ENCODE measurements around the gene EDEM1. TPM values are rescaled to one million over a fixed set of nuclear protein-coding genes. Genes with fewer than 3 reads are reported as not detected.

The EDEM1 gene
- total and polyA plus RNA-seq, 8 donors = 6.0 to 37.9 (median 28.0) TPM

GRCh38 chr3:5217824-5218595, 30.5 kb downstream of the EDEM1 start:
- ATAC-seq = peak in 2 of 4 donors; percentile 11 to 34
- Histone ChIP-seq H3K27ac (no peak overlapping the region), H3K27me3 (no peaks in the 10 kb centered on the region), H3K4me1 (no peaks in the 10 kb centered on the region), H3K36me3 (peaks cover 0 to 49% (median 25%) of the 10 kb centered on the region in 3 donors), H3K4me3 (no peak overlapping the region), H3K9me3 (no peaks in the 10 kb centered on the region)
- peak in 1 of 6 donors; percentile 14 for DNase-seq
- intact Hi-C loops (cut with DNase I) = no loop called here
- FAIRE-seq = no peak
- 70 to 75% methylated on average over 9 of the region's 9 CpGs for WGBS, 2 donors
- TF ChIP-seq CTCF (IDR thresholded peaks at IDR 0.05) = no peak

GRCh38 chr3:5218815-5219214, 31.3 kb downstream of the EDEM1 start:
- Histone ChIP-seq H3K4me1 (no peaks in the 10 kb centered on the region), H3K27me3 (no peaks in the 10 kb centered on the region), H3K36me3 (peaks cover 0 to 41% (median 25%) of the 10 kb centered on the region in 3 donors), H3K27ac (no peak overlapping the region), H3K4me3 (no peak overlapping the region), H3K9me3 (no peaks in the 10 kb centered on the region)
- no peak for TF ChIP-seq CTCF (IDR thresholded peaks at IDR 0.05)
- intact Hi-C loops (cut with DNase I) = no loop called here
- 84 to 86% methylated on average over 5 of the region's 5 CpGs for WGBS, 2 donors
- FAIRE-seq = no peak
- no peak for DNase-seq
- ATAC-seq = no peak

GRCh38 chr3:5219216-5219615, 31.7 kb downstream of the EDEM1 start:
- WGBS, 2 donors = 86 to 92% methylated on average over 4 of the region's 4 CpGs
- Histone ChIP-seq H3K4me1 (no peaks in the 10 kb centered on the region), H3K4me3 (no peak overlapping the region), H3K27me3 (no peaks in the 10 kb centered on the region), H3K9me3 (no peaks in the 10 kb centered on the region), H3K27ac (no peak overlapping the region), H3K36me3 (peaks cover 0 to 37% (median 25%) of the 10 kb centered on the region in 3 donors)
- DNase-seq = no peak
- intact Hi-C loops (cut with DNase I) = no loop called here
- no peak for FAIRE-seq
- ATAC-seq = no peak
- no peak for TF ChIP-seq CTCF (IDR thresholded peaks at IDR 0.05)

GRCh38 chr3:5220193-5220592, 32.7 kb downstream of the EDEM1 start:
- Histone ChIP-seq H3K4me3 (no peak overlapping the region), H3K27me3 (no peaks in the 10 kb centered on the region), H3K36me3 (peaks cover 0 to 29% (median 19%) of the 10 kb centered on the region in 3 donors), H3K27ac (no peak overlapping the region), H3K4me1 (no peaks in the 10 kb centered on the region), H3K9me3 (no peaks in the 10 kb centered on the region)
- FAIRE-seq (no peak), ATAC-seq (peak in 1 of 4 donors; percentile 18), DNase-seq (no peak)
- intact Hi-C loops (cut with DNase I) = no loop called here
- 62 to 65% methylated on average over 5 of the region's 5 CpGs for whole genome bisulfite sequencing, 2 donors
- no peak for TF ChIP-seq CTCF (IDR thresholded peaks at IDR 0.05)

Data from pancreas (tissue), 10 donors.